Body of pancreas (tissue), 4 donors: Measurements from ENCODE around the gene FBXO11.

ENCODE experiments used
- CTCF ChIP-seq, 7 experiments: fragments of 450-650 bp in 4 of 7; fragments of 200-600 bp in 3 of 7; sonication (generic) in 3 of 7; IDR thresholded peaks; one replicate each; pipeline ENCODE4 v1.5.1; 2016 to 2019; ENCODE audit warnings: antibody characterized with exemption in 7 of 7
- POLR2A ChIP-seq, 3 donors: fragments of 450-650 bp; IDR thresholded peaks; one replicate each; pipeline ENCODE4 v1.6.1; 2016; ENCODE audit warnings: antibody characterized with exemption in 3 of 3, mild to moderate bottlenecking in 2 of 3

- peak in 1 of 3 donors; percentile 13 for TF ChIP-seq POLR2A (IDR thresholded peaks at IDR 0.05)
- no peak for TF ChIP-seq CTCF (IDR thresholded peaks at IDR 0.05)
Measured at GRCh38 chr2:47783486-47784351, 122.6 kb downstream of the FBXO11 start.
